GM10248 (cell line): Measurements from ENCODE around the gene IGF2.

ENCODE experiments used
- CTCF ChIA-PET: fragments of 300-600 bp; sonication (Branson Sonifier 250); formaldehyde crosslinking; extraction: SDS; loops from one replicate; lab custom pipeline; 2021; ENCODE audit warnings: antibody characterized with exemption; lab: Yijun Ruan, JAX
- POLR2A ChIA-PET: fragments of 350-650 bp; sonication (Branson Sonifier 250); formaldehyde crosslinking; extraction: SDS; loops from one replicate; lab custom pipeline; 2020; ENCODE audit warnings: antibody characterized with exemption; lab: Yijun Ruan, JAX
- DNase-seq: peaks from one replicate; pipeline ENCODE4 v3.0.0; 2012; ENCODE audit errors: extremely low spot score
- TF ChIP-seq, protein P1 (sequence below): IDR thresholded peaks from 2 replicates; pipeline ENCODE4 v1.5.1; 2012; ENCODE audit warnings: mild to moderate bottlenecking, low read depth; ENCODE audit errors: extremely low read depth, missing control alignments, control extremely low read depth

IGF2 gene

DNA sequence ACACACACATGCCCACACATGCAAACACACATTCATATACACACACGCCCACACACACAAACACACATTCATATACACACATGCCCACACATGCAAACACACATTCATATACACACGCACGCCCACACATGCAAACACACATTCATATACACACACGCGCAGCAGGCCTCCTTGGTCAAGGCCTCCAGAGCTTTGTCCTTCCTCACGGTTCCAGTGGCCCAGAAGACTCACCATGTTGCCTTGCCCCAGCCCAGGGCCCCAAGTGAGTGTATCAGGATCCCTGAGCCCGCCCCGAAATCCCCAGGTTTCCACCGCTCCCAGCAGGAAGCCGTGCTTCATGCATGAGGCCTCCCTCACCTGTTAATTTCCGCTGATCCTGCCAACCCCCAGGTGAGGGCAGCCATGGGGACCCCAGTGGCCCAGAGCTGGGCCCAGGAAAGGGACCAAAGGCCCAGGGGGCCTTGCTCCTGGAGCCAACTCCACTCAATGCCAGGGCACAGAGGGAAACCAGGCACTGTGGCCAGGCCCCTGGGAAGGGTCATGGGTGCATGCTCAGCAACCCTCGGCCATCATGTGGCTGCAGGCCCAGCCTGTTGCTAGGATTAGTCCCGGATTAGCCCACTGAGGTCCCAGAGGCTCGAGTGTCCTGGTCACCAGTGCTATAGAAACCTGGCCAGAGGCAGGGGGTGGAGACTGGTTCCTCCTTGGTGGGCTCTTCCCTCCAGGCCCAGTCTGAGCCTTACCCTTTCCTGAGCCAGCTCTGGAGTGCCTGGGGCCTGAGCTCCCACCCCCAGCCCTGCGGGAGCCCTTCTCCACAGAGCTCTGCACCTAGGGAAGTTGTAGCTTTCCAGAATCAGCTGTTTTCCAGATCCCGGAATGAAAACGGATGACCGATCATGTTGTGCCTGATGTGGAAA lies 34.4 kb downstream of the IGF2 start:
- ChIA-PET CTCF (interaction anchor here (2.9 kb wide), 1 partner anchor 47 kb away, joined by 13 read pairs; no protein-coding TSS in a partner anchor), POLR2A (no interaction called here)
- TF ChIP-seq, protein P1, sequence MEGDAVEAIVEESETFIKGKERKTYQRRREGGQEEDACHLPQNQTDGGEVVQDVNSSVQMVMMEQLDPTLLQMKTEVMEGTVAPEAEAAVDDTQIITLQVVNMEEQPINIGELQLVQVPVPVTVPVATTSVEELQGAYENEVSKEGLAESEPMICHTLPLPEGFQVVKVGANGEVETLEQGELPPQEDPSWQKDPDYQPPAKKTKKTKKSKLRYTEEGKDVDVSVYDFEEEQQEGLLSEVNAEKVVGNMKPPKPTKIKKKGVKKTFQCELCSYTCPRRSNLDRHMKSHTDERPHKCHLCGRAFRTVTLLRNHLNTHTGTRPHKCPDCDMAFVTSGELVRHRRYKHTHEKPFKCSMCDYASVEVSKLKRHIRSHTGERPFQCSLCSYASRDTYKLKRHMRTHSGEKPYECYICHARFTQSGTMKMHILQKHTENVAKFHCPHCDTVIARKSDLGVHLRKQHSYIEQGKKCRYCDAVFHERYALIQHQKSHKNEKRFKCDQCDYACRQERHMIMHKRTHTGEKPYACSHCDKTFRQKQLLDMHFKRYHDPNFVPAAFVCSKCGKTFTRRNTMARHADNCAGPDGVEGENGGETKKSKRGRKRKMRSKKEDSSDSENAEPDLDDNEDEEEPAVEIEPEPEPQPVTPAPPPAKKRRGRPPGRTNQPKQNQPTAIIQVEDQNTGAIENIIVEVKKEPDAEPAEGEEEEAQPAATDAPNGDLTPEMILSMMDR, result no peak
- no peak for DNase-seq

DNA sequence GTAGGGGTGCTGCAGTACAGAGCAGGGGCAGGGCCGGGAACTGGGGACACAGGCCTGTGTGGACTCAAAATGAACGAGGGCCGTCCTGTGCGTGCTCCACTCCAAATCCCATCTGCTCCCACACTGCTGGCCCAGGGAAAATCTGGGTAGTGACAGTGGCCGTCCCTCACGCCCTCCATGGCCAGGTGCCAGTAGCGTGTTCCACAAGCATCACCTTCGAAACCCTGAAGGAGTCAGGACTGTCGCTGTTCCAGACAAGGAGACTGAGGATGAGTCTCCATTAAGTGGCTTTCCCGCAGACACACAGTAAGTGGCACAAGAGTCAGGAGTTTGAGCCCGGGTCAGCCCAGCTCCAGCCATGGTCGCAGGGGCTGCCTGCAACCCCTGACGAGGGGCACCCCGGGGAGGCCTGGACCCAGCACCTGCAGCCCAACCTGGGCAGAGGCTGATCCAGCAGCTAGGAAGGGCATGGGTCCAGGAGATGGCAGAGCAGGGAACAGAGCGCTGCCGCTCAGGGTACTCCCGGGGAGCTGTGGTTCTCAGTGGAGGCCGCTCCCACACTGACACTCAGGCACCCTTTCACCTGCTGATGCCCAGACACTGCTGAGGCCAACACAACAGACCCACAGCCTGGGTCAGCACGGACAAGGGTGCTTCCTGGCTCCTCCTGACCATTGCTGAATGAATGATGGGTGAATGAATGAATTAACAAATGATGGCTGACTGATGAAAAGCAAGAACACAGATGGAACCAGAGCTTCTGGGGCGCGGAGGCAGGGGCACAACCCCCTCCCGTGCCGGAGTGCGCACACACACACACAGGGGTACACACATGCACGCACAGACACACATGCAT lies 35.3 kb downstream of the IGF2 start:
- no peak for DNase-seq
- ChIA-PET POLR2A (no interaction called here), CTCF (interaction anchor here (1.3 to 2.9 kb wide), 2 partner anchors 48 to 68 kb away, joined by 3 to 13 read pairs; no protein-coding TSS in a partner anchor)
- TF ChIP-seq, protein P1, result no peak

DNA sequence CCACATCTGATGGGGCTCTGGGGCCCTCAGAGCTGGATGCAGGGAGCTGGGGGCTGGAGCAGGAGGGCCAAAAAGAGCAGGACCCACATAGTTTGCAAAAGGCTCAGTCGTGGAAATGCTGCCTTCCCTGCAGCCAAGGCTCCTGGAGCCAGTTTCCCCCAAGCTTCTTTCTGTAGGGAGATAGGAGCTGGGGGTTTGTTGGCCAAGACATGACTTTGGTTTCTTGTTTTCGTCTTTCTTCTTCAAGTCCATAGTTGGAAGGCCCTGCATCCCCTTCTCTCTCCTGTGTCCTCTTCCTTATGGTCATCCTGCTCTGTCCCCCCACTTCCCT lies 36.3 kb downstream of the IGF2 start:
- TF ChIP-seq, protein P1, result no peak
- DNase-seq, result no peak
- CTCF ChIA-PET, result interaction anchor here (1.3 kb wide), 1 partner anchor 67 kb away, joined by 3 read pairs; no protein-coding TSS in a partner anchor
- POLR2A ChIA-PET, result no interaction called here

DNA sequence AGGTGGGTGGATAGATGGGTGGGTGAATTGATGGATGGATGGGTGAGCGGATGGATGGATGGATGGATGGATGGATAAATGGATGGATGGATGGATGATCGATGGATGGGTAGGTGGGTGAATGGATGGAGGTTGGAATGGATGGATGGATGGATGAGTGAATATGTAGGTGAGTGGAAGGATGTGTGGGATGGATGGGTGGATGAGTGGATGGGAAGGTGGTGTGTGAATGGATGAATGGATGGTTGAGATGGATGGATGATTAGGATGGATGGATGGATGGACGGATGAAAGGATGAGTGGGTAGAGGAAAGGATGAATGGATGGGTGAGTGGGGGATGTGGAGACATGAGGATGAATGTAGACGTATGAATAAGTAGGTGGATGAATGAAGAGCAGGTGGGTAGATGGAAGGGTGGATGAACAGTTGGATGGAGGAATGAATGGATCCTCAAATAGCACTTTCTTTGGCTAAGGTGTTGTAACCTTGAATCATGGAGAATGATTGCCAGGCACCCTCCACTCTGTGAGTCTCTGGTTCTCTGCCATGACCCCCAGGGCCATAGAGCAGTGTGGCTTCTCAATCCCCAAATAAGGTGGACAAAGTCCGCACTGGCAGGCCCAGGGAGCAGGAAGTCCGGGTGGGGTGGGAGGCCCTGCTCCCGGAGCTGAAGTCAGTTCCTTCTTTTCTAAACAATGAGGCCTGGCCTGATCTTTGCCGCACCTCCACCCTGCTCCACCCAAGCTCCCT lies 36.9 kb downstream of the IGF2 start:
- POLR2A ChIA-PET, result no interaction called here
- CTCF ChIA-PET, result interaction anchor here (1.3 kb wide), 1 partner anchor 66 kb away, joined by 3 read pairs; no protein-coding TSS in a partner anchor
- no peak for DNase-seq
- TF ChIP-seq, protein P1, result no peak

DNA sequence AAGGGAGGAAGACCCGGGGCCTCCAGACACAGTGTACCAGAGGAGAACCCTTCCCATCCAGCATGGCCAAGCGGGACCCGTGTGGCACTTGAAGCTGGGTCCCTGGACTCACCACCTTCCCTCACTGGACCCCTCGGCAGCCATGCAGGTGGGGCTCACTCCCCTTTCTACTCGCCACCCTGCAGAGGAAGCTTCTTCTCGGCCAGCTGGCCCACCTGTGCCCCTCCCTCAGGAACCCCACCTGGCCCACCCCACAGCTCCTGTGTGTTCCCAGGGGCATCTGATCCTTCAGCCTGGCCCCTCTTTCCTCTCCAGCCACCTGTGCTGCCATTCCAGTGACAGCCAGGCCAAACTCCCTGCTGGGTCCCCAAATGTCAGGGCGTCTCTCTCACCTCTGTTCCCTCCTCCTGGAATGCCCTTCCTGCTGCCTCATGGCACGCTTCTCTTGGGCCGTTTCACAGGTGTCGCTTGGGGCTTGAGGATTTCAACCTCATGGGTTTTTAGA lies 38.0 kb downstream of the IGF2 start:
- DNase-seq, result no peak
- TF ChIP-seq, protein P1, result no peak
- CTCF ChIA-PET, result no interaction called here
- POLR2A ChIA-PET, result no interaction called here
